Measurements from ENCODE around the gene FBH1. TPM values are rescaled to one million over a fixed set of nuclear protein-coding genes. Genes with fewer than 3 reads are reported as not detected.

The FBH1 gene
- total and polyA plus RNA-seq, 2 experiments from 2014 or later = 62.5 to 90.8 TPM

DNA sequence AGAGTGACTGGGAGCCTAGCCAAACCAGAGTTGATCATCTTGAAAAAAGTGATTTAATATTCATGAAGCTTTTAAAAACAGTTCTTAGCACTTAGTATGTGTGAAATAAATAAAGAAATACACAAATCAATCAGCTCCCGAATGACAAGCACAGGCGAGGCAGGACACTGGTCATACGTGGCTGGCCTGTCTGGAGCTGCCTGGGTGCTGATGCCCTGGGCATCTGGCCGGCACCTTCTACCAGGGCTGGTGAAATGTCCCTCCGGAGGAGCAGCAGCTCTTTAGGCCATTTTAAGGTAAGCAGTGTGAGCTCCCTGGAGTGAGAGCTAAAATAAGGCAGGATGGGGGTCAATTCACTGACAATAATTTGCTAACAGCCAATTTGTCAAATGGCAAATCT is 63.6 kb downstream of the FBH1 start:
- H3F3A ChIP-seq (replicated peaks; ENCODE audit: low read depth) = no peaks in the 10 kb centered on the region
- H3K9me3 Mint-ChIP-seq = no peaks in the 10 kb centered on the region
- H3K27me3 ChIP-seq (ENCODE audit: insufficient read depth) = no peaks in the 10 kb centered on the region
- no peak overlapping the region for H3K27ac ChIP-seq (ENCODE audit: low read depth)
- peaks cover 4% of the 10 kb centered on the region for H3K27me3 Mint-ChIP-seq (ENCODE audit: insufficient read depth, low read depth, poor library complexity)
- H3K27ac Mint-ChIP-seq = no peak overlapping the region
- no peaks in the 10 kb centered on the region for H4K20me1 ChIP-seq (replicated peaks; ENCODE audit: insufficient read depth)
- H3K4me3 ChIP-seq = no peak overlapping the region
- H2AFZ ChIP-seq = no peak overlapping the region
- no peak for DNase-seq (ENCODE audit: low spot score)
- no peak for ATAC-seq
- H3K4me3 Mint-ChIP-seq = no peak overlapping the region
- H3K79me2 ChIP-seq (replicated peaks; ENCODE audit: insufficient read depth) = no peaks in the 10 kb centered on the region
- H3K36me3 Mint-ChIP-seq (ENCODE audit: low read depth) = no peaks in the 10 kb centered on the region
- H3K36me3 ChIP-seq (ENCODE audit: insufficient read depth) = no peaks in the 10 kb centered on the region
- peaks cover 16% of the 10 kb centered on the region for H3K4me1 Mint-ChIP-seq
- no peak overlapping the region for H3K4me2 ChIP-seq
- H3K4me1 ChIP-seq (ENCODE audit: insufficient read depth) = no peaks in the 10 kb centered on the region; the same call in 1 of the 2 replicates
- no peaks in the 10 kb centered on the region for H3K9me2 ChIP-seq (ENCODE audit: insufficient read depth)
- TF ChIP-seq STAT1 (IDR thresholded peaks at IDR 0.05; ENCODE audit: unreplicated experiment) (no peak), ZNF331 (CRISPR knock-in tag; IDR thresholded peaks at IDR 0.05; ENCODE audit: low read depth) (no peak), ZNF114 (CRISPR knock-in tag; IDR thresholded peaks at IDR 0.05) (no peak), JUNB (IDR thresholded peaks at IDR 0.05; ENCODE audit: unreplicated experiment) (no peak), EZH2 (IDR thresholded peaks at IDR 0.05; ENCODE audit: low read depth, unreplicated experiment) (no peak)
- TF ChIP-seq, protein P1, sequence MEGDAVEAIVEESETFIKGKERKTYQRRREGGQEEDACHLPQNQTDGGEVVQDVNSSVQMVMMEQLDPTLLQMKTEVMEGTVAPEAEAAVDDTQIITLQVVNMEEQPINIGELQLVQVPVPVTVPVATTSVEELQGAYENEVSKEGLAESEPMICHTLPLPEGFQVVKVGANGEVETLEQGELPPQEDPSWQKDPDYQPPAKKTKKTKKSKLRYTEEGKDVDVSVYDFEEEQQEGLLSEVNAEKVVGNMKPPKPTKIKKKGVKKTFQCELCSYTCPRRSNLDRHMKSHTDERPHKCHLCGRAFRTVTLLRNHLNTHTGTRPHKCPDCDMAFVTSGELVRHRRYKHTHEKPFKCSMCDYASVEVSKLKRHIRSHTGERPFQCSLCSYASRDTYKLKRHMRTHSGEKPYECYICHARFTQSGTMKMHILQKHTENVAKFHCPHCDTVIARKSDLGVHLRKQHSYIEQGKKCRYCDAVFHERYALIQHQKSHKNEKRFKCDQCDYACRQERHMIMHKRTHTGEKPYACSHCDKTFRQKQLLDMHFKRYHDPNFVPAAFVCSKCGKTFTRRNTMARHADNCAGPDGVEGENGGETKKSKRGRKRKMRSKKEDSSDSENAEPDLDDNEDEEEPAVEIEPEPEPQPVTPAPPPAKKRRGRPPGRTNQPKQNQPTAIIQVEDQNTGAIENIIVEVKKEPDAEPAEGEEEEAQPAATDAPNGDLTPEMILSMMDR (conservative IDR thresholded peaks at IDR 0.05; ENCODE audit: low read depth in 2 of 2) = no peak
- TF ChIP-seq, protein P2, sequence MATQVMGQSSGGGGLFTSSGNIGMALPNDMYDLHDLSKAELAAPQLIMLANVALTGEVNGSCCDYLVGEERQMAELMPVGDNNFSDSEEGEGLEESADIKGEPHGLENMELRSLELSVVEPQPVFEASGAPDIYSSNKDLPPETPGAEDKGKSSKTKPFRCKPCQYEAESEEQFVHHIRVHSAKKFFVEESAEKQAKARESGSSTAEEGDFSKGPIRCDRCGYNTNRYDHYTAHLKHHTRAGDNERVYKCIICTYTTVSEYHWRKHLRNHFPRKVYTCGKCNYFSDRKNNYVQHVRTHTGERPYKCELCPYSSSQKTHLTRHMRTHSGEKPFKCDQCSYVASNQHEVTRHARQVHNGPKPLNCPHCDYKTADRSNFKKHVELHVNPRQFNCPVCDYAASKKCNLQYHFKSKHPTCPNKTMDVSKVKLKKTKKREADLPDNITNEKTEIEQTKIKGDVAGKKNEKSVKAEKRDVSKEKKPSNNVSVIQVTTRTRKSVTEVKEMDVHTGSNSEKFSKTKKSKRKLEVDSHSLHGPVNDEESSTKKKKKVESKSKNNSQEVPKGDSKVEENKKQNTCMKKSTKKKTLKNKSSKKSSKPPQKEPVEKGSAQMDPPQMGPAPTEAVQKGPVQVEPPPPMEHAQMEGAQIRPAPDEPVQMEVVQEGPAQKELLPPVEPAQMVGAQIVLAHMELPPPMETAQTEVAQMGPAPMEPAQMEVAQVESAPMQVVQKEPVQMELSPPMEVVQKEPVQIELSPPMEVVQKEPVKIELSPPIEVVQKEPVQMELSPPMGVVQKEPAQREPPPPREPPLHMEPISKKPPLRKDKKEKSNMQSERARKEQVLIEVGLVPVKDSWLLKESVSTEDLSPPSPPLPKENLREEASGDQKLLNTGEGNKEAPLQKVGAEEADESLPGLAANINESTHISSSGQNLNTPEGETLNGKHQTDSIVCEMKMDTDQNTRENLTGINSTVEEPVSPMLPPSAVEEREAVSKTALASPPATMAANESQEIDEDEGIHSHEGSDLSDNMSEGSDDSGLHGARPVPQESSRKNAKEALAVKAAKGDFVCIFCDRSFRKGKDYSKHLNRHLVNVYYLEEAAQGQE (IDR thresholded peaks at IDR 0.05; ENCODE audit: unreplicated experiment) = no peak

DNA sequence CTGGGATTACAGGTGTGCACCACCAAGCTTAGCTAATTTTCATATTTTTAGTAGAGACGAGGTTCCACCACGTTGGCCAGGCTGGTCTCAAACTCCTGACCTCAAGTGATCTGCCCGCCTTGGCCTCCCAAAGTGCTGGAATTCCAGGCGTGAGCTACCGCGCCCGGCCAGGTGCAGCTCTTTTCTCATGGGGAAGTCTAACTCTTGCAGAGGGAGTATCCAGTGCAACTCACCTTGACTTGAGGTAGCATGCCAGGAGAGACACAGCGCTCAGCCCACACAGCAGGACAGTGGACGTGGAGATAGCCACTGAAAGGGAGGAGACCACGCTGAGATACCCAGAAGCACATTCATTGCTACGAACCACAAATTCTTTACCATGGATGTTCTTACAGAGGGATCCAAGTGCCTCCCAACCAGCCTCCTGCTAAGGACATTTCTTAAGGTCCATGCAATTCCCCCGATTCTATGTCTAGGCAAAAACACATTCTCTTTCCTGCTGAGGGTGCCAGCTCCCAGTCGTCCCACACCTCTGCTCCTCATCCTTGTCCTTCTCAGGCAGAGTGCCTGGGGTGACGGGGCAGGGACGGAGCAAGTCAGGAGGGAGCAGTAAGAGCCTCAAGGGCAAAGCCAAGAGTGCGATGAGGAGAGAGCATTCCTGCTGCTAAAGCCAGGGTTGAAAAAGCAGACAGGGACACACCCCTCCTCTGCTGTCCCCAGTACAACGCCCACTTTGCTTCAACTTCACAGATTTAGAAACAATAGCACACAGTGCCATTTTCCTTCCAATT is 66.3 kb downstream of the FBH1 start:
- DNase-seq (ENCODE audit: low spot score) = no peak
- H4K20me1 ChIP-seq (replicated peaks; ENCODE audit: insufficient read depth) = no peaks in the 10 kb centered on the region
- H3K4me3 ChIP-seq = no peak overlapping the region
- H3K4me1 ChIP-seq (ENCODE audit: insufficient read depth) = no peaks in the 10 kb centered on the region; the same call in 1 of the 2 replicates
- H3K4me2 ChIP-seq = no peak overlapping the region
- H3K36me3 Mint-ChIP-seq (ENCODE audit: low read depth) = no peaks in the 10 kb centered on the region
- no peak overlapping the region for H3K27ac ChIP-seq (ENCODE audit: low read depth)
- no peaks in the 10 kb centered on the region for H3K79me2 ChIP-seq (replicated peaks; ENCODE audit: insufficient read depth)
- peaks cover 8% of the 10 kb centered on the region for H3K27me3 Mint-ChIP-seq (ENCODE audit: insufficient read depth, low read depth, poor library complexity)
- no peaks in the 10 kb centered on the region for H3K9me3 Mint-ChIP-seq
- no peaks in the 10 kb centered on the region for H3K9me2 ChIP-seq (ENCODE audit: insufficient read depth)
- H2AFZ ChIP-seq = no peak overlapping the region
- no peaks in the 10 kb centered on the region for H3K36me3 ChIP-seq (ENCODE audit: insufficient read depth)
- no peak for ATAC-seq
- H3K4me3 Mint-ChIP-seq = no peak overlapping the region
- no peaks in the 10 kb centered on the region for H3F3A ChIP-seq (replicated peaks; ENCODE audit: low read depth)
- H3K27ac Mint-ChIP-seq = no peak overlapping the region; the same call in 1 of the 2 replicates
- H3K4me1 Mint-ChIP-seq = peaks cover 11% of the 10 kb centered on the region
- no peaks in the 10 kb centered on the region for H3K27me3 ChIP-seq (ENCODE audit: insufficient read depth)
- TF ChIP-seq ZNF331 (CRISPR knock-in tag; IDR thresholded peaks at IDR 0.05; ENCODE audit: low read depth) = no peak
- TF ChIP-seq POLR2AphosphoS5 (IDR thresholded peaks at IDR 0.05; ENCODE audit: low read depth) = no peak
- no peak for TF ChIP-seq CREB1 (CRISPR knock-in tag; IDR thresholded peaks at IDR 0.05; ENCODE audit: low read depth)
- TF ChIP-seq NANOG (IDR thresholded peaks at IDR 0.05; ENCODE audit: borderline replicate concordance) = no peak
- no peak for TF ChIP-seq EZH2 (IDR thresholded peaks at IDR 0.05; ENCODE audit: low read depth, unreplicated experiment)
- no peak for TF ChIP-seq STAT1 (IDR thresholded peaks at IDR 0.05; ENCODE audit: unreplicated experiment)
- no peak for TF ChIP-seq EZH2phosphoT487 (IDR thresholded peaks at IDR 0.05; ENCODE audit: unreplicated experiment)
- TF ChIP-seq ZNF114 (CRISPR knock-in tag; IDR thresholded peaks at IDR 0.05) = no peak
- no peak for TF ChIP-seq JUNB (IDR thresholded peaks at IDR 0.05; ENCODE audit: unreplicated experiment)
- TF ChIP-seq, protein P1 (conservative IDR thresholded peaks at IDR 0.05; ENCODE audit: low read depth in 2 of 2) = no peak
- TF ChIP-seq, protein P2 (IDR thresholded peaks at IDR 0.05; ENCODE audit: unreplicated experiment) = no peak
